ENCODE data around the gene DROSHA.
"Not testable (repeated sequence)": the region's sequence is repeated elsewhere in the genome, so short reads cannot be mapped to it uniquely, and the experiment has no call there.

Gene DROSHA

GRCh38 chr5:31531888-31532547, at the start of gene DROSHA, which contains the start of gene C5orf22:
TSS of gene DROSHA (minus strand) at chr5:31532093. CDS start at chr5:31529059, 3,034 bp downstream.
TSS of gene C5orf22 (plus strand) at chr5:31532301. CDS start at chr5:31532393, 92 bp downstream.
- DNase-seq, result peak; percentile 97

GRCh38 chr5:31579558-31579957, 47.7 kb upstream of the DROSHA start:
- no peak for DNase-seq

GRCh38 chr5:31577438-31577837, 45.5 kb upstream of the DROSHA start:
- no peak for DNase-seq

- no peak for DNase-seq
Measured at GRCh38 chr5:31574772-31575171, 42.9 kb upstream of the DROSHA start.

- DNase-seq, result no peak
Measured at GRCh38 chr5:31573494-31574142, 41.7 kb upstream of the DROSHA start.

GRCh38 chr5:31569068-31569467, 37.2 kb upstream of the DROSHA start:
- no peak for DNase-seq

- no peak for DNase-seq
Measured at GRCh38 chr5:31568302-31568835, 36.5 kb upstream of the DROSHA start.

- DNase-seq, result not testable (repeated sequence)
Measured at GRCh38 chr5:31566362-31566761, 34.5 kb upstream of the DROSHA start.

- DNase-seq, result no peak
Measured at GRCh38 chr5:31563216-31563615, 31.3 kb upstream of the DROSHA start.

- DNase-seq, result no peak
Measured at GRCh38 chr5:31561946-31562345, 30.1 kb upstream of the DROSHA start.

- no peak for DNase-seq
Measured at GRCh38 chr5:31559942-31560341, 28.0 kb upstream of the DROSHA start.

GRCh38 chr5:31556461-31556860, 24.6 kb upstream of the DROSHA start:
- no peak for DNase-seq

GRCh38 chr5:31554552-31554951, 22.7 kb upstream of the DROSHA start:
- DNase-seq, result no peak

- no peak for DNase-seq
Measured at GRCh38 chr5:31553863-31554262, 22.0 kb upstream of the DROSHA start.

- no peak for DNase-seq
Measured at GRCh38 chr5:31551878-31552277, 20.0 kb upstream of the DROSHA start.

- not testable (repeated sequence) for DNase-seq
Measured at GRCh38 chr5:31549114-31549513, 17.2 kb upstream of the DROSHA start.

GRCh38 chr5:31537851-31538250, 6.0 kb upstream of the DROSHA start:
- DNase-seq, result no peak

GRCh38 chr5:31537349-31537748, 5.5 kb upstream of the DROSHA start:
- no peak for DNase-seq

- DNase-seq, result no peak
Measured at GRCh38 chr5:31536873-31537272, 5.0 kb upstream of the DROSHA start.

GRCh38 chr5:31534527-31535046, 2.7 kb upstream of the DROSHA start:
- no peak for DNase-seq

GRCh38 chr5:31531543-31531887, 378 bp downstream of the DROSHA start:
- DNase-seq, result no peak

- DNase-seq, result no peak
Measured at GRCh38 chr5:31530541-31531265, 1.2 kb downstream of the DROSHA start.

GRCh38 chr5:31523041-31523440, 8.9 kb downstream of the DROSHA start:
- DNase-seq, result no peak

- no peak for DNase-seq
Measured at GRCh38 chr5:31516802-31517201, 15.1 kb downstream of the DROSHA start.
